Hippocampal formation (tissue), 2 donors: ENCODE data around the gene CHD9.

ENCODE experiments used
- DNase-seq, 2 donors: peaks; one replicate each; lab custom pipeline; 2025; lab: John Stamatoyannopoulos, UW

CHD9 gene

DNA sequence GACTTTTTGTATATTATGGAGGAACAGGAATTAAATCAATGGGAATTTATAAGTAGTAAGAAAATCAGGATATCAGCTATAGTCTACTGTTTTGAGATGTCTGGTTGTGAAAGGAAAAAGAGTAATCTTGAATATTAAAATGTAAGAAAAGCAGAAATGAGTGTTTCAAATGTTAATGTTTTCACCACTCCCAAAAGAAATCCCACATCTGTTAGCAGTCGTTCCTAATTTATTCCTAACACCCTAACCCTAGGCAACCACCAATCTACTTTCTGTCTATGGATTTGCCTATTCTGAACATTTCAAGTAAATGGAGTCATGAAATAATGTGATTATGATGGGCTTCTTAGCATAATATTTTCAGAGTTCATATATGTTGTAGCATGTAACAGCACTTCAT is 133.0 kb downstream of the CHD9 start:
- DNase-seq, result no peak

DNA sequence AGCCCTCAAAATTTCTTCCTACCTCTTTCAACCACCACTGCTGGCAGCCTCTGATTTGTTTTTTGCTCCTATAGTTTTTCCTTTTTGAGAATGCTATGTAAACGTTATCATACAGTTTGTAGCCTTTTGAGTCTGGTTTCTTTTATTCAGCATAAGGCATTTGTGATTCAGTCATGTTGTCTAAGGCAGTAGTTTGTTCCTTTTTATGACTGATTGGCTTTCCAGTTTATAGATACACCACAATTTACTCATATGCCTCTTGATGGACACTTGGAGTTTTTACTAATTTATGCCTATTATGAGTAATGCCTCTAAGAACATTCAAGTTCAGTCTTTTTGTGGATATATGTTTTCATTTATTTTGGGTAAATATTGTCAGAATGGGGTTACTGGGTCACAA is 136.6 kb downstream of the CHD9 start:
- no peak for DNase-seq

DNA sequence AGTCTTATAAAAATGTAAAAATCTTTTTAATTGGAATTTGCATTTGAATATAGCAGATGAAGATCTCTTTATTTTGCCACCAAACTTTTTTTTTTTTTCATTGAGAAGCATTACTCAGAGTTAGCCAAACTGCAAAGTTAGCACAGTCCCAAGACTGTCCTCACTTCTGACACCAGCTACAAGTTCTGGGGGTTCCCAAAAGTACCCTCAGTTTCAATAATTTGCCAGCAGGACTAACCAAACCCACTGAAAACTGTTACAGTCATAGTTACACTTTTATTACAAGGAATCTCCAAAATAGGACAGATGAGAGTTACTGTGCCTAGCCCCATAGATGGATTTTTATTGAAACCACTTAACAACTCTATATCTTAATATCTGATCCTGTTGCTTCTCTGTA is 144.1 kb downstream of the CHD9 start:
- DNase-seq, result no peak

DNA sequence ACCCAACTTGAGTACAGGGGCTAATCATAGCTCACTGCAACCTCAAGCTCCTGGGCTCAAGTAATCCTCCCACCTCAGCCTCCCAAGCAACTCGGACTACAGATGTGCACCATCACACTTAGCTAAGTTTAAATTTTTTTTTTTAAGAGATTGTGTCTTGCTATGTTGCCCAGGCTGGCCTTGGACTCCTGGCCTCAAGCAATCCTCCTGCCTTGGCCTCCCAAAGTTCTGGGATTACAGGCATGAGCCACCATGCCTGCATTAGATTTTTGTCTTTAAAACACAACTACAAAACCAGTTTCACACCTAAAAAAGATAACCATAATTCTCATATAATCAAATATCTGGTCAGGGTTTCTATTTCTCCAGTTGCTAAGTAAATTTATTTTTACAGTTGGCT is 147.1 kb downstream of the CHD9 start:
- DNase-seq, result no peak

DNA sequence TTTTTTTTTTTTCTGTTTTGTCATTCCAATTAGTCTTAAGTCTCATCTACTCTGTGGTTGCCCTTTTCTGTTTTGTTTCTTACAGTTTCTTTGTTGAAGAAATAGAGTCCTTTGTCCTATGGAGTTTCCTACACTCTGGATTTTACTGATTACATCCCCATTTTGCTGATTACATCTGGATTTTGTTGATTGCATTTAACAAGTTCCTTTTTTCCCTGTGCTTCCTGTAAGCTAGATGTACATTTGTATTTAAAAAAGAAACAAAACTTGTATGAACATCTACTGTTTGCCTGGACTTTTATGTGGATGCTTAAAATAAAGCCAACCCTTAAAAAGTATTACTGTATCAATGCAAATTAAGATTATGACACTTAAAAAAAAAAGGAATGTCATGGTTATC is 147.6 kb downstream of the CHD9 start:
- no peak for DNase-seq

DNA sequence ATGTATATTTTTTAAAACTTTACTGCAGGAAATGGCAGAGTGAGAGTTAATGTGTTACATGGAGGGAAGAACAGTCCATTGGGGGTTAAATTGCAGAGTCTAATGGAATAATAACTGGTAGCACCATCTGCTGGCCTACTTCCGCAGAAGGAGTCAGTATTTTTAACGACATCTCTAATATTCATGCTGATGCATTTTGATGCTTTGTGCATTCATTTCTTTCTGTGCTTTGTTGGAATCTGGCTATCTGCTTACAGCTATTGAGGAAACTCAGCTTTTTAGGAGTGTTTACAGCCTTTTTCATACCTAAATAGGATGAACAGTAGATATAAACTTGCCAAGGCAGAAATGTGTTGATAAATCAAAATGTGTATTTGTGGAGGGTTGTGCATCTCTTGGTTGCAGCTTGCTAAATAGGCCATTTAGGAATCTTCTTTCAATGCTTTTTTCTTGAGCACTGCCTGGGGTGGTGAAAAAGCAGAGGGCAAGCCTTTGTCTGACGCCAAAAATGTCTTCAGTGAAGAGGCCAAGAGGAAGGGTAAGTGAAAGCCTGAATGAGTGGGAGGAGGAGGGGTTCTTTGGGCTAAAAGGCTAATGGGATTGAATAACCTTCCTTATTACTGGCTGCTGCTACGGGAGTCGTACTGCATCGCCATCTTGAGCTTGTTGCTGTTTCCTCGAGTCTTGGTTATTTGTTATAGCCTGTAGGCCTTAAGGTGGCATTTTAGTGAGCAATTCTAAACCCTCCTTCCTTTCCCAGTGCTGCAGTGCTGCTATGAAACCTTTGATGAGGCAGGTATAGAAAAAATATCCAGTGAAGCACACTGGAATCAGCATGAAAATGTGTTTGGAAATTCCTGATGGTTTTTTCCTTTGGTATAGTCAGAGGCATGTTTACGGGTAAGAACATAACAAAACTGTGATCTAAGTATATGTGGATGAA is 153.3 kb downstream of the CHD9 start:
- DNase-seq, result peak; percentile 54 to 95

DNA sequence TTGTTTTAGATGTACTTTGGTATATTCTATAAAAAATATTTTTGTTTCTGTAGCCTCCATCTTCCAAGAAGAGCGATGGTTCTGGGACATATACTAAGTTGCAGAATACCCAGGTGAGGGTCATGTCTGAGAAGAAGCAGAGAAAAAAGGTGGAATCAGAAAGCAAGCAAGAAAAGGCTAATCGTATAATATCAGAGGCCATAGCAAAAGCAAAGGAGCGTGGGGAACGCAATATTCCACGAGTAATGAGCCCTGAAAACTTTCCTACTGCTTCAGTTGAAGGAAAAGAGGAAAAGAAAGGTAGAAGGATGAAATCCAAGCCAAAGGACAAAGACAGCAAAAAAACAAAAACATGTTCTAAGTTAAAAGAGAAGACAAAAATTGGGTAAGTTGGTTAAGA is 154.6 kb downstream of the CHD9 start:
- no peak for DNase-seq

DNA sequence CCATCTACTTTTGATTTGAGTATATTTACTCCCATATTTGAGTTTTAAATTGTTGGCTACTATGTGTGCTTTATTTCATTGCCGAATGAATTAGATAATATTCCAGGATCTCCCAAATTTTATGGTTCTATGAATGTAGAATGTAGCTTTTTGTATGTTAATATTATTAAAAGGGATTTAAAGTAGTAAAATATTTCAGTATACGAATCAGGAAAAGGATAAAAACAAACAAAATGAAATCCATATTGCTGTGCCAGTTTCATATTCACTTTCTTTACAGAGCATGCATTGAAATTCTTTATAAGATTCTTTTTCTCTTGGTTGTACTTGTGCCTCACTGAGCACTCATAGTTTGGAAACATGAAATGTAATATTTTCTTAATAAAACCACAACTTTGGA is 155.1 kb downstream of the CHD9 start:
- no peak for DNase-seq

DNA sequence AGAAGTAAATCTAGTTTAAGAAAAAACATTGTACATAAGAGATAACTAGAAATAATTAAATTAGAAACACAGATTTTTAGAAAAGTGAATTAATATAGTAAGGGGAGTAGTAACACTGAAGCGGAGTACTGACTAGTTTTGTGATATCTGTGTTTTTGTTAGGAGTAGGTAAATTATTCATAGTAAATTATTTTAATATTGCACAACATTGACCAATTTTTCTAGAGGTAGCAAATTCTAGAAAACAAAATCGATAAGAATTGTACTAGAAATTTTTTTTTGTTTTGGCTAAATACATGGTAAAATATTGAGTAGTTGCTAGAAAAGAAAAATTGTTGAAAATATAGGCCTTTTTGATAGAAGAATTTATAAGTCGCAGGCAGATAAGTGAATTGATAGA is 156.5 kb downstream of the CHD9 start:
- DNase-seq, result no peak

DNA sequence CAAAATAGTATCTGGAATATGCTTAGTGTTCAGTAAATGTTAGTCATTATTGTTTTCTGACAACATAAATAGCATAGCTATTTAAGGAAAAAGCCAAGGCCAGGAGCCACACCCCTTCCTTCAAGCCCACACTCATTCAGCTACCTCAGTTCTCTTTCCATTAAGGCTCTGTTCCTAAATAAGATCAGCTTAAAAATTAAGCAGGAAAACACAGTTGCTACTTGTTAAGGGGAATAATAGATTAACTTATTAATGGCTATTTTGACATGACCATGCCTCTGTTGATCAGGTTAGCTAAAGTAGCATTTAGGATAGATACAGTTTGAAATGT is 158.1 kb downstream of the CHD9 start:
- no peak for DNase-seq

DNA sequence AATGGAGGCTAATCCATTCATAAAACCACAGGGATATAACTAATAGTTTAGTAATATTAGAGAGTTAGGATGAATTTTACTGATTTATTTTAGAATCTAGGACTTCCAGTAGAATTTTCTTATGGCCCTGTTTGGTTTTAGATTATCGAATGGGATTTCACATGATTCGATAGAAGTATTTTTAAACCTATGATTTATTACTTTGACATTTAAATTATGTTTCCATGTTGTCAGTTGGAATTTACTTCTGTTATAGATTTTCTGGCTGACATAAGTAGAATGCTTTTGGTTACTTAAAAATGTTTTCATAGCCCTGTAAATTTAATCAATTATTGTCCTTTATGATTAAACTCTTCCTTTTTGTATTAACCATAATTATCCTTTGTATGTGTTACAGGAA is 158.8 kb downstream of the CHD9 start:
- no peak for DNase-seq

DNA sequence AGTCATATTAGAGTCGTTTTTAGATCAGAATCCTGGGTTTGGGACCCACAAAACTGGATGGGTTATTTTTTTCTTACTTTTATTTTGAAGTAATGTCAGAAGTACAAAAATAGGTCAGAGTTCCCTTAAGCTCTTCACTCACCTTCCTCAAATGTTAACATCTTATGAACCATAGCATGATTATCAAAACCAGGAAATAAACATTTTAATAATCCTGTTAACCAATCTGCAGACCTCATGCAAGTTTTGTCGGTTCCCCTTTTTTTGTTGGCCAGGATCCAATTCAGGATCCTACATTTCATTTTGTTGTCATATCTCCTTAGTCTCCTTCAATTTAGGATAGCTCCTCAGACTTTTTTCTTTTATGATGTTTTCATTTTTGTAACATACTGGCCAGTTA is 162.0 kb downstream of the CHD9 start:
- no peak for DNase-seq

DNA sequence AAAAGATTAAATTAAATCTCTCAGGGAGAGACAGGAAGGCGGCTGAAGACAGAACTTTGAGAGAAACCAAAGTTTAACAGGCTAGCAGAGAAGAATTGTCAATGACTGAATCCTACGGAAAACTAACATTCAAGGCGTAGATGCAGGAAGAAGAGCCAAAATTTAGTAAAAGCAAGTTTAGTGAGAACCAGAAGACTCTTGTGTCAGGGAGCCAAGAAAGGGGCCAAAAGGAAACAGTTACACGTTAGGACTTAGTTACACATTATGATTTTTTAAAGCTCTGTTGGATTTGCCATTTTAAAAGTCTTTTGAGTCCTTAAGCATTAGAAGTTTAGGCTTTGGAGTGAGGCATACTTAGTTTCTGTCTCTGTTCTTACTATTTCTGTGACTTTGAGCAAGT is 164.6 kb downstream of the CHD9 start:
- no peak for DNase-seq

DNA sequence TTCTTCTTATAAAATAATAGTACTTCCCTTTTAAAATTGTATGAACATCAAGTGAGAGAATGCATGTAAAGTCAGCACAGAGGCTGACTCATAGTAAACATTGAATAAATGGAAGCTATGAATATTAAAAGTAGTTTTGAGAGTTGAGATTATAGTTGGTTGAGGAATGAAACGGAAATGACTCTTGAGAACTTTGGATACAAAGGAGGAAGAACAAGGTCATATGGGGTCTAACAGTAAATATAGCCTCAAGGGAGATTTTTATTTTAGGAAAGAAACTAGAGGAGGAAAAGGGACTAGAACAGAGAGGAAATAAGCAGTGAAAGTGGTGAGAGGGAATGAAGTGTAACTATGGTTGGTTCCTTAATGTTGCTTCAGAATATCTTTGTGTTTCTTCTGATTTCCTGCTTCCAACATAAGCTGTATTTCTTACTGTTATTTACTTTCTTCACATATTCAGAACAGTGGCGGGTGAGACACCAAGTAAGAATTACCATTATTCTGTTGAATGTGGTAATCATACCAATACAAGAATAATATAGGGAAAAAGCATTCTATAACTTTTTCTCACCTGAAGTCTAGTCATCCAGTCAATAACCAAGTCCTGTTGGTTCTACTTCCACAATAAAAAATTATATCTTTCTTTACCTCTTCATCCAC is 165.1 kb downstream of the CHD9 start:
- no peak for DNase-seq

DNA sequence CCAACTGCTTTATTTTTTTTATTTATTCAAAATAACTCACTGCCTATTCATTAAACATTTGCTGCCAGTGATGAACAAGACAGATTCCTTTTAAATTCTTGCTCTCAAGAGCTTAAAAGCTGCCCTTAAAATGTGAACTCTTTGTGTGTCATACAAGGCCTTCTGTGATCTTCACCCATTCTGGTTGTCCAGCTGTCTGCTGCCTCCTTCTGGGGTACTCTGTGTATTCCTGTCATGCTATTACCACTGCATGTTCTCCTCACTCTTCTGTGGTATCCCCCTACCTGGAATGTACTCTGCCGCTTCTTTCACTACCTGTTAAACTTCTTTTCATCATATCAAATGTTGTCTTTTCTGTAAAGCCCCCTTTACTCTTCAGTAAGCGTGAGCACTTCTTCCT is 165.8 kb downstream of the CHD9 start:
- no peak for DNase-seq

DNA sequence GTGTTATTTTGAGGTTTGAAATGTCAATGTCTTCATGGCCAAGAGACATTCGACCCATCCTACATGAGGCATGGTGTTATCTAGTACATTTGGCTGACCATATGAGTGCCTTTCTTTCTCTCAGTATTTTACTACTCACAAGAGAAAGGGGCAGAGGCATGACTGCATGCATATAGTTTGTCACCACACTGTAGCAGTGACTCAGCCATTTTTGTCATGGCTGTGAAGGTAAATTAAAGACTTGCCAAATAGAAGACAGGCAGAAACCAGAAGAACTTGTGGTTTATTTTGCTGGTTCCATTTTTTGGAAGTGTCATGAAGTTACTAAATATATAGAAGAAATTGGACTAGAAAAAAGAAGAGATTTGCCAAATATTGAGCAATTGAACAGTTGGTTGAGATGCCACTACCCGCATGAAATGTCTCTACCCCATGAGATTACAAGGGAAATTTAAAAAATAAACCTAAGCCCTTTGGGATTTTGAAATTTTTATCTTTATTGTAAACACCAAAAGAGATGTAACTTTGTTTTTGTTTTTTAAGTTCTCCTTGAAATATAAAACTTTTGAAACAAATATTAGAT is 170.3 kb downstream of the CHD9 start:
- DNase-seq, result no peak

DNA sequence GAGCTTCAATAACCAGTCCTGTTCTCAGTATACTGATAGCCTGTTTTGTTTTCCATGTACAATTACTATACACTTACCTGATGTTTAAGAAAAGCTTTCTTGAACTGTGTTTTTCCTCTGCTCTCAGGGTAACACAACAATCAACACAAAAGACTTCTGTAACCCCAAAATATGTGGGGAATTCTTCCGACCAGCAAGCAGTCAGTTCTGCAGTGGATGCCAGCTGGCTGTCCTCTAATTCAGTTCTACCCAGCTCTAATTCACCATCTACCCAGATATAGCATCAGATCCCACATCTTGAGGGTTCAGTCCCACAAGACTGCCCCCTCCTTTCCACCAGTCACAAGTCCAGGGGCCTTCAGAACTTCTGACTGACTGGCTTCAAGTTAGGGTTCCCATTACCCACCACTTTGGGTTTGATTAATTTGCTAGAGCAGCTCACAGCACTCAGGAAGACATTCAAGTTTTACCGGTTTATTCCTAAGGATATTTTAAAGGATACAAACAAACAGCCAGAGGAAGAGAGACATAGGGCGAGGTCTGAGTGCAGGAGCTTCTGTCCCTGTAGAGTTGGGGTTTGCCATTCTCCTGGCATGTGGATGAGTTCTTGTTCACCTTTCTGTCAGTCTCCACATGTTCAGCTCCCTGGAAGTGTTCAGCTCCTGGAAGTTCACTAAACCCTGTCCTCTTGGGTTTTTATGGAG is 178.2 kb downstream of the CHD9 start:
- DNase-seq, result no peak

DNA sequence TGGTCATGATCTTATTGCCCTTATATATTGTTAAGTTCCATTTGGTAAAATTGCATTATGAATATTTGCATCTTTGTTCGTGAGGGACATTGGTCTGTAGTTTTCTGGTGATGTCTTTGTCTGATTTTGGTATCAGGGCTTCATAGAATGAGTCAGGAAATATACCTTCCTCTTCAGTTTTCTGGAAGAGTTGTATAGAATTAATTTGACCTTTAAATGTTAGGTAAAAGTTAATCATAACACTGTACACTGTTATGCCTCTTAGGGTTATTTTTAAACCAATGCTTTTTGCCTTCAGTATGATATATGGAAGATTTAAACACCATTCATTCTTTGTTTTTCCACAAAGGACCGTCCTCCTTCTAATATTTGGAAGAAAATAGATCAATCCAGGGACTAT is 180.0 kb downstream of the CHD9 start:
- no peak for DNase-seq

DNA sequence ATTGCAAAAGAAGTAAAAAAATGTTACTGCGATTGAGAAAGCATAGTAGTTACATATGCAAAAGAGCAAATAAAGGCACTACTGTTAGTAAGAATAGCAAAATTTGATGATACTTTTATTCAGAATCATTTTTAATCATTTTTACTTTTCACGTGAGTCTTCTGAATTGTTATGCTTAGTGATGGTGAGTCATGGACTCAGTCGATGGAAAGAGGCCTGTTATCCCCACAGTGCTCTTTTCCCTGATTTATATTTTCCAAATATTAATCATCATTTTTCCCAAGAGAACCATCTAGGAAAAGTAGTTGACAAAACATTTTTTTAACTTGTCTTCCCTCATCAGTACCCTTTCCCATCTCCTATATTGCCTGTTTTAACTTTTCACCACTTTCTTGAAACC is 181.1 kb downstream of the CHD9 start:
- DNase-seq, result no peak

DNA sequence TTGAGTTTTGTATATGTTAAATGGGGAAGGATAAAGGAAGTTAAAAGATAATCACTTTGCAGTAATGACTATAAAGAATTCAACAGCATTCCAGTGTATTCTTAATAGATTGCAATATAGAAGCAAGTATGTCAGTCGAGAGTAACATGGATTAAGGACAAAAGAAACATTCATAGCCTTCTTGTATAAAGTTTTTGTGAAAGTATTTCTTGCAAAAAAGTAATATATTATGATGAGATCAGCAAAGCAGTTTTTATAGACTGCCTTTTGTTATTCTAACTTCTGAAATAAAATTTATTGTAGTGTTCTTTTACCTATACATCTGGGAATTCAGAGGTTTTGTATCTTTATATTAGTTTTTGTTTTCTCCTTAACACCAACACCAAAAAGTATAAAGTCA is 194.5 kb downstream of the CHD9 start:
- no peak for DNase-seq

DNA sequence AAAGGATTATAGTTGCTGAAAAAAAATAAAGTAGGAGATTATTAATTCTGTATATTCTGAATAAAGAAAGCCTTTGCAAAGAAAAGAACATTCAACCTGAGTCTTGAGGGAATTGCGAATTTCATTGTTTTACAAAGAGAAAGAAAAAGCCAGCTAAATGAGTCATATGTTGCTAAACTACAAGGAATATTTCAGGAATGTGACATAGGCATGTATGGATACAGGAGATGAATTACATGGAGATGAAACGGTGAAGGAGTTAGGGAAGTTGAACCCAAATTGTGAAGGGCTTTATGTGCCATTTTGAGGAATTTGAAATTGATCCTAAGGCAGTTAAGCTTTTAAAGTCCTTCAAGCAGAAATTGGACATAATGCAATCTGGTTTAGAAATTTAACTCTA is 202.2 kb downstream of the CHD9 start:
- DNase-seq, result no peak

DNA sequence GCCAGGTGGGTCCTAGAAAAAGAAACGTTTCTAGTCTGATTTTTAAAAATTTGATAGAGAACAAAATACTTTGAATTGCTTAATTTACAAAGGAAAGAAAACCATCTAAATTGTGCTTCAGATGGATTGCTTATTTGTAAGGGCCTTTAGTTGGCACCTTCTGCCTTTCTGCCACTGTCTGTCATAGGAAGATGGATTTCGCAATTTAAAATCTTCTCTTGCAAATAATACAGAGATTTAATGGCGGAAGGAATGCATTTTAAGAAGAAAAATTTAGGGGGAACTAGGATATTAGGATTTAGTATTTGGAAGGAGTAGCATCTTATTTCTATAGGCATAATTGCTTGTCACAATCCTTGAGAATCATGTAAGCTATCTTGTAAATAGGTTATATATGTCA is 204.0 kb downstream of the CHD9 start:
- DNase-seq, result no peak

DNA sequence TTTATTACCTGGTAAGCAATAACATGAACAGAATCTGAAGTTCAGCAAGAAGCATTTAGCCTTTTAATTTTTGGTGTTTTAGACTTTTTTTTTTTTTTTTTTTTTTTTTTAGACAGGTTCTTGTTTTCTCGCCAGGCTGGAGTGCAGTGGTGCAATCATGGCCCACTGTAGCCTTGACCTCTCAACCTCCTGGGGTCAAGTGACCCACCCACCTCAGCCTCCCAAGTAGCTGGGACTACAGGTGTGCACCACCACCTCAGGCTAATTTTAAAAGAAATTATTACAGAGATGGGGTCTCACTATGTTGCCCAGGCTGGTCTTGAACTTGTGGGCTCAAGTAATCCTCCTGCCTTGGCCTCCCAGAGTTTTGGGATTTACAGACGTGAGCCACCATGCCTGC is 206.5 kb downstream of the CHD9 start:
- no peak for DNase-seq
